Measurements from ENCODE around the gene CDKL1.
"Not testable (repeated sequence)": the region's sequence is repeated elsewhere in the genome, so short reads cannot be mapped to it uniquely, and the experiment has no call there.

CDKL1 gene

DNA sequence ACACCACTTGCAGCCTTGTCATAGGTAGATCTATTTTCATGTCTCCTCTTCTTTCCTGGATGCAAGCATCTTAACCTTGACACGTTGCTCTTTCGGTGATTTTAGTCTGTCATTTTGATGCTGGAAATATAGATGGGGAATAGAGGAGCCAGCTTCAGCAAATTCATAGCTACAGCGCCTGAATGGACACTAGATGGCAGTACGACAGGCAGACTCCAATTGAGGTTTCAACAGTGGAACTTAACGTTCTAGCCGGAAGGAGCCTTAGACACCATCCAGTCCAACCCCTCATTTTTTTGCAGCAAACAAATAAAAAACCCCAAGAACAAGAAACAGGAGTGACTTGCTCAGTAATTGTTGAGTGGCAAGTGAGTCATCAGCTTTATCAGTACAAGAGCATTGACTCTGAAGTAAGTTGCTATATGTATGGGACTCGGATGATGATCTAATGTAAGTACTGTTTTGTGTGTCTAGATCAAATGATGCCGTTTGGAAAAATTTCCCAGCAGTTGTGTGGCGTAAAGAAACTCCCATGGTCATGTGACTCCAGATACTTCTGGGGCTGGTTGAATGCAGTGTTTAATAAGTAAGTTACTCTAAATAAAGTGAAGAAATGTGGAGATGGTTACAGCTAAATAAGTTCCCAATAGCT, 75.5 kb downstream of the CDKL1 start:
- DNase-seq, result peak; percentile 50 to 68

DNA sequence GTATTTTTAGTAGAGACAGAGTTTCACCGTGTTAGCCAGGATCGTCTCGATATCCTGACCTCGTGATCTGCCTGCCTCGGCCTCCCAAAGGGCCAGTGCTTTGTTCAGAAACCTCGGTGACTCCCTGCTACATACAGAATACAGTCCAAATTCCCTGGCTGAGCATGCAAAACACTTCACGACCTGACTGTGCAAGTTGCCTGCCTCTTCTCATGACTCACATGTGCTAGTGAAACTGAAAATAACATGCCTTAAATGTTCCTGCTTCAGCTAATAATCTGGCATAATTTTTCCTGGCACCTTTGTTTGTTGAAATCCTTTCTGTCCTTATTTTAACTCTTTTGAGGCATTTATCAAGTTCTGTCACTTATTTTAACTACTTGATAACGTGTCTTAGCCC, 76.4 kb downstream of the CDKL1 start:
- DNase-seq, result peak in 1 of 2 donors; percentile 10

DNA sequence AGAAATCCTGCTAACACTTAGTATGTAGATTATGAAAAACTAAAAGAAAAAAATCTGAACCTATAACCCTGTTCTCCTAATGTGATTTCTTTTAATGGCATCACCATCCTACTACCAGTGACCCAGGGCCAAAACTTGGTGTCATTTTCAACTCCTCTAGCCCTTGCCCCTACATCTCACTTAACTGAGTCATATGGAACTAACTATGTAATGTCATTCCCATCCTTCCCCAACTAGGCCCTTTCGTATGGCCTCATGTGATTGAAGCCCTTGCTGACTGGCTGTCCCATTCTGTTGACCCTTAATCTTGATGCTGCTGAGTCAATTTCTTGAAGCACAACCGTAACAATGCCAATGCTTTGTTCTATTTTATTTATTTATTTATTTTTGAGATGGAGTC, 77.0 kb downstream of the CDKL1 start:
- DNase-seq, result no peak

DNA sequence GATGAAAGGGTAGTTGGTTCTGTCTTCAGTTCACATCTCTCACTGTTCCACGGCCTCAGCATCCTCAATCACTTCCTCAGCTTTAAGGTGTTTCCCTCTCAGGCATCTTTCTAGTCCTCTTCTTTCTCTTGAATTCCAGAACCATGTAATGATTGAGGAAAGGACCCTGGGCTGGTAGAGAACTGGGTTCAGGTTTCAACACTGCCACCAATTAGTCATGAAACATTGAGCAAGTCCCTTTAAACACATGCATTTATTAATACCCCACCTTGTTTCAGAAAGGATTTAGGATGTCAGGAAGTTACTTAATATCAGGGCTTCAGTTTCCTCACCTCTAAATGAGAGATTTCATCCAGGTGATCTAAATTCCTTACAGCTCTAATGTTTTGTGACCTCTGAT, 77.4 kb downstream of the CDKL1 start:
- no peak for DNase-seq

DNA sequence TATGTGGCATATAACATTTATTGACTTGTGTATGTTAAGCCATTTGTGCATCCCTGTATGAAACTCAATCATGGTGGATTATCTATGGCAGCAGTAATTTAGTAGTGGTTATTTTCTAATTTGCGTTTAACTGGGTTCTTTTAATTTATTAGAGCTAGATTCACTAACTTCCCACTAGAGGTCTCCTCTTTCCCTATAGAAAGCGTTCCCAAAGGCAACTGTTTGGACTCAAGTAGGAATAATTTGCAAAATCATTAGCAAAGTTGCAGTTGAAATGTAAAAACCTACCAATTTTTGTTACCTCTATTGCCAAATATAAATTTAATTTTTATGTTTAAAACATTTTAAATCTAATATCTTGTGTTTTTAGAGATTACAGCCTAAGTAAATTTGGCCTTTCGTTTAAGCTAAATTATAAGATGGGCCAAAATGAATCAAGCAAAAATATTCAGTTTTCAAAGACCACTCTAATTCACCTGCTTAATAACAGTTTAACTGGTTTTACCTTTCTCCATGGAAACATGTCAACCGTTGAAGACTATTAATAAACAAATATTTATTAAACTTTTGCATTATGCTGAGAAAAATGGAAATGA, 78.6 kb downstream of the CDKL1 start:
- no peak for DNase-seq

DNA sequence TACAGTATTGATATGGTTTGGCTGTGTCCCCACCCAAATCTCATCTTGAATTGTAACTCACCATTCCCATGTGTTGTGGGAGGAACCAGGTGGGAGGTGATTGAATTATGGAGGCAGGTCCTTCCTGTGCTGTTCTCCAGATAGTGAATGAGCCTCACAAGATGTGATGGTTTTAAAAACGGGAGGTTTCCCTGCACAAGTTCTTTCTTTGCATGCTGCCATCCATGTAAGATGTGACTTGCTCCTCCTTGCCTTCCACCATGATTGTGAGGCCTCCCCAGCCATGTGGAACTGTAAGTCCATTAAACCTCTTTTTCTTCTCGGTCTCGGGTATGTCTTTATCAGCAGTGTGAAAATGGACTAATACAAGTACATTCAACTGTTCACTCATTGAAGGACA, 82.6 kb downstream of the CDKL1 start:
- not testable (repeated sequence) for DNase-seq

- no peak for DNase-seq
Observed at GRCh38 chr14:50312734-50313054, 84.0 kb downstream of the CDKL1 start.

GRCh38 chr14:50311972-50312733, 84.5 kb downstream of the CDKL1 start, which contains the start of the genes DMAC2L and L2HGDH:
Gene DMAC2L (plus strand): TSS chr14:50312324. CDS start chr14:50321488, 9,164 bp downstream.
Gene L2HGDH (minus strand): TSS chr14:50312229. CDS start chr14:50312150, 79 bp downstream.
- DNase-seq, result peak; percentile 90 to 92

GRCh38 chr14:50311337-50311971, 85.2 kb downstream of the CDKL1 start:
- DNase-seq, result no peak

DNA sequence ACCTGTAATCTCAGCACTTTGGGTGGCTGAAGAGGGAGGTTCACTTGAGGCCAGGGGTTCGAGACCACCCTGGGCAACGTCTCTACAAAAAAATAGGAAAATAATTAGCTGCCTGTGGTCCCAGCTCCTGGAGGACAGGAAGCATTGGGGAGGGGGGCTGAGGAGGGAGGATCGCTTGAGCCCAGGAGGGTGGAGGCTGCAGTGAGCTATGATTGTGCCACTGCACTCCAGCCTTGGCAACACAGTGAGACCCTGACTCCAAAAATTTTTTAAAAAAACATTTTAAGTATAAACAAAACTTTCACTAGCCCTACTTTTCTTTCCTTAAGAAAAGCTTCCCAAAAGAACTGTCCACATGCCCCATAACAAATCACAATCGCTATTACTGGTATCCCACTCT, 86.2 kb downstream of the CDKL1 start:
- DNase-seq, result no peak

DNA sequence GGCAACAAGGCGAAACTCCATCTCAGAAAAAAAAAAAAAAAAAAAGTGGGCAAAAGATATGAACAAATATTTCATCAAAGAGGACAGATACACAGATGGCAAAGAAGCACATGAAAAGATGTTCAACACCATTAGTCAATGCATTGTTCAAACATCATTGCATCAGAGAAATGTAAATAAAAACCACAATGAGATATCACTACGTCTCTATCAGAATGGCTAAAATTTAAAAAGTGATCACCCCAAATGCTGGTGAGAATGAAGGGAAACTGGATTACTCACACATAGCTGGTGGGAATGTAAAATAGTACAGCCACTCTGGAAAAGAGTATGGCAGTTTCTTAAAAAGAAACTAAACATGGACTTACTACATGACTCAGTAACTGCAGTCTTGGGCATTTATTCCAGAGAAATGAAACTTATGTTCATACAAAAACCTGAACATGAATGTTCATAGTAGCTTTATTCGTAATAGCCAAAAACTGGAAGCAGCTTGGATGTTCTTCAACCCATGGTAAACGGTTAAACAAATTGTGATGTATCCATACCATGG, 88.2 kb downstream of the CDKL1 start:
- no peak for DNase-seq

- DNase-seq, result no peak
Observed at GRCh38 chr14:50303744-50304471, 92.8 kb downstream of the CDKL1 start.

- no peak for DNase-seq
Observed at GRCh38 chr14:50301914-50302313, 94.8 kb downstream of the CDKL1 start.

GRCh38 chr14:50299585-50299984, 97.1 kb downstream of the CDKL1 start:
- no peak for DNase-seq

- no peak for DNase-seq
Observed at GRCh38 chr14:50290306-50290705, 106.4 kb downstream of the CDKL1 start.

DNA sequence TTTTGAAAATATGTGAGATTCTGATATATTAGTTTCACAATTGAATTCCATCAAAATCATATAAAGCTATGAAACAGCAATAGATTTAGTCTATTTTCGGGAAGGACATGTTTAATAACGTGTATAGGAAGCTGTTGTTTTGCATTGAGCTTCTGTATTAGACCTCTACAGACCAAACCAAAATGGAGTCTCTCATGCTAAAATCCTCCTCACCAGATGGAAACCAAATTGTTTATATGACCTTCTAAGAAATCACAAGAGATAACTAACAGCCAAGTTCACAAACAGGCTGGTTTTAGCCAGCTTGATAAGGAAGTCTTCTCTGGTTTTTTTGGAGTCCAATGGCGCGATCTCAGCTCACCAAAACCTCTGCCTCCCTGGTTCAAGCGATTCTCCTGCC, 108.5 kb downstream of the CDKL1 start:
- no peak for DNase-seq

GRCh38 chr14:50285861-50286260, 110.8 kb downstream of the CDKL1 start:
- no peak for DNase-seq
